HG02571 (cell line): ENCODE data around the gene MYCBP.

Source experiments
- ATAC-seq: cut with Tn5 transposase; IDR thresholded peaks from one replicate; pipeline ENCODE4 v1.9.1; 2021; ENCODE audit warnings: mild to moderate bottlenecking, moderate library complexity; ENCODE audit not compliant: unreplicated experiment

MYCBP gene

DNA sequence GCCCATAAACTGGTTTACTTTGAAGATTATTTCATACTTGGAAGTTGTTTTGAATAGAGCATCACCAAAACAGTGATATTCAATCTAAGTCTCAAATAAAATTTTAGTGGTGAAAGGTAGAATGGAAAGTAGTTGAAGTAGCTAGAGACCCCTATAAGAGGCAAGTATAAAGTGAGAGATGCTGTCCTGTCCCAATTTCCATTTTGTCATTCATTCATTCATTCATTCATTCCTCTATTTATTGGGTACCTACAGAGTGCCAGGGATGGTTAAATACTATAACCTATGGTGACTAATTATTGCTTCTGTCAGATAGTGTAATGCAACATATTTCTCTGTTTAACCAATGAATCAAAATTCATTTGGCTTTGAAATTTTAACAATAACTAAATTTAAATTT is 46.3 kb downstream of the MYCBP start:
- ATAC-seq, result no peak

DNA sequence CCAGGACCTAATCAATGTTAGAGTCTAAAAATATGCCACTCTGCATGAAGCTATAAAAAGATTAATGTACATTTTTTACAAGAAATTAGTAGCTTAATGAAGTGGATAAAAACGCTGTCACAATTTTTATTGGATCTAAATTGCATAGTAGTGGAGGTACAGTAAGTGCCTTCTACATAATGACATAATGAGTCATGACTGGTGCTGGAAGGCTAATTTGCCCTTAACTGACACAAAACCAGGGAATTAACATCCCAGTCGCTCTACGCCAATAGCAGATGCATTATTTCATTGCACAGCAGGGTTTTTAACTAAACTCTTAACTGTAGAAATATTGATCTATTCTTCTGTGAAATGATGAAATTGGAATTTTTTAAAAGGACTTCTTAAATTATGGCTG is 46.9 kb downstream of the MYCBP start:
- no peak for ATAC-seq

DNA sequence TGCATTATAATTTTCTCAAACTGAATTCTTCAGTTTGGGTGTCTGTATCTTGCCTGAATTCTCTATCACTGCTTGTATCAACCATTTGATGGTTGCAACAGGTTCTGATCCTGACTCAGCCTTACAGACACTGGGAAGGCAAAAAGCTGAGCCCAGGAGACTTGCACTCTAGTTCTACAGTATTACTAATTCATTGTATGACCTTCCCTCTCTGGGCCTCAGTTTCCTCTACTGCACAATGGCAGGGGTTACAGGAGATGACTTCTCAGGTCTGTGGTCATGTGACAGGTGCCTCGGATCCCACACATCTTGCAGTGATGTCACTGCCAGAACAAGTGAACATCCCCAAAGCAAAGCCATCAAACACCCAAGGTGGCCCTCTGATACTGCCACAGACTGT is 52.3 kb downstream of the MYCBP start:
- no peak for ATAC-seq

DNA sequence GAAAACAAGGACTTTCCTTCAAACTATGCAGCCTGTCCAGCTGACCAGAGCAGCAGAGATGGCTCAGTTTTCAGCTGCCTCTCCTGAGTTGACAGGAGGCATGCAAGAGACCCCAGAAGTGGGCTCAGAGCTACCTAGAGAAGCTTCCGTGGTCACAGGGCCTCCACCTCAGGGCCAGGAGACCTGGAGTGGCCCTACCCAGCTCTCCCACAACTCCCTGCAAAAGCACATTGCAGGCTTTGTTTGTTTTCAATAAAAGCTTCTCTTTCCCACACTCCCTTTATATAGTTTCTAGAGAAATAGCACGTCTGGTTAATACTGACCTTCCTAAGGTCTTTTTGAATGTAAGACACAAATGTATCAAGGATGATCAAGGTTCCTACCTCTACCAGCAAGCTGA is 53.6 kb downstream of the MYCBP start:
- no peak for ATAC-seq

DNA sequence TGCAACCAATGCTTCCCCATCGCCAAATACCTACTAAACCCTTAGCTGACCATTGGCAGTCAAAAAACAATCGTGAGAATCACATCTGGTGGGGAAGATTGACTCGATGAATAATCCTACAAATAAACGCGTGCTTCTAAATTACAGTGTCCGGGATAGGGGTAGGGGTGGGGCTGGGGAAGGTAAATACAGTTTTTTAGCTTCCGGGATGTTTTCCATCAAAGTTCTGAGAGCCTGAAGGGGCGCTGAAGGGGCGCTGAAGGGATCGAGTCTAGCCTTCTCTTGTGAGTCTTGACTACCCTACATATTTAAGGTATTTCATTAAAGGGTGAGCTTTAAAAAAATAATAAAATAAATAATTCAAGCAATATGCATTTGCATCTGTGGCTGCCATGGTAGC is 54.1 kb downstream of the MYCBP start:
- ATAC-seq, result no peak

DNA sequence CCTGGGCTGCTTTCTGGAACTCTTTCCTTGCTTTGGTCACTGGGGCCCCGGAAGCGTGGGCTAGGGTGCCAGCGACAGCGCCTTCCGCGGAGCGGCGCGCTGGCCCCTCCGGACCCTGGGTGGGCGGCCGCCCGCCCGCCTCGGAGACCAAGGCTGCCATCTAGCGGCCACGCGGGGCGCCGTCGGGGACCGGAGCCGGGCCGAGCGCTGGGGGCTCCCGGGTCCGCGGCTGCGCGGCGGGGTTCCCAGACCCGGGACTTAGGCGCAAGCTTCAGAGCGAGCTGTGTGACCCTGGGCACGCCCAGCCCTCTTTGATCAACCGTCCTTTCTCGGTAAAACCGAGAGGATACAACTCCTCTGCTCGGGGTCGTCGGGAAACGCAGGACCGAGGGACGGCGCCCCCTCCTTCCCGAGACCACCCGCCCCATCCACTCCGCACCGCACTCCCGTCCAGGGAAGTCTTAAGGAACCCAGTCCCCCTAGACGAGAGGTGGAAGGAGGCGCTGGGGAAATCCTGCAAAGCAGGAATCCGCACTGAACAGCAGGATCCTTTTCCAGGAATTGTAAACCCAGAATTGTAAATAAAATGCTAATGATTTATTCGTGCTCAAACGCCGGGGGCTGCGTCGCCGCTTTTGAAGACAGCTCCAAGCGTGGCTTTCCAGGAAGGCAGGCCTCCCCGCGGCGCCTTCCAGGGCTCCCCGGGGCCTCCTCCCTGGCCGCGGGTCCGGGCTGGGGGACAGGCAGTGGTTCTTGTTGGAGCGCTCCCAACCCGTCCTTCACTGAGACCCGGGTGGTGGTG is 54.8 kb downstream of the MYCBP start:
- no peak for ATAC-seq

DNA sequence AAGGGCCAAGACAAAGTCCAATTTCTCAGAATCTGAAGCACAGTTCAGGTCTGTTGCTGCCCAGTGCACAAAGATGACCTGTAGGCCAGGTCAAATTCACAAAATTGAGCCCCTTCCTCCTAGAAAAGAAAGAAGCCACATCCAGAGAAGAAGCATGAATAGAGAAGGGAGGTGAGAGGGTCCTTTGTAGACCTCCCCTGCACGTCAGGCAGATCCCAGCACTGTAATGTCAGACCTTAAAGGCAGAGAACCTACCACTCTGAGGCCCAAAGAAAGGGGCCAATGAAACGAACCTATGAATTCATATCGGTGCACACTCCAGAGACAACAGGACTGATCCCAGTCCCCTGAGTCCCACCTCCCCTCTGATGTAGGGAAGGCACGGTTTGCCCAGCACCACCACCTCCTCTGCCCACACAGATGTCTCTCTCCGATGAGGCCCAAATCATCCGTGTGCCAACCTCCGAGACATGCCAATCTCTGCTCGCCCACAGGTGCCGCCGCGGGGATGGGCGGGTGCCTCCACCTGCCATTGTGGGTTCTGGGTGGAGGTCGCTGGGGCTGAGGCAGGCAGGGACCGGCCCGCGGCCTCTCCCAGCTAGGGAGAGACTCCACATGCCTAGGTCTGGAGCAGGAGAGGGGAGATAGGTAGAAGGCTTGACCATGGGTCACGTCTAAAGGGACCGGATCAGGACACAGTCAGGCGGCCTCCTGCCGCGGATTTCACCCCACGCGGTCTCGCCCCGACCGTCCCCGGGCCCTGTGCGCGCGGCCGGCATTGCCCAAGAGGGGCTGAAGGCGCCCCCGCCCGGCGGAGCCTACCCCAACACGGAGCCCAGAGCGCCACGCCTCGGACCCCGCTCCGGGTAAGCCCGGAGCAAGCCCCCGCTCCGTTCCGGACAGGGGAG is 55.6 kb downstream of the MYCBP start:
- no peak for ATAC-seq

DNA sequence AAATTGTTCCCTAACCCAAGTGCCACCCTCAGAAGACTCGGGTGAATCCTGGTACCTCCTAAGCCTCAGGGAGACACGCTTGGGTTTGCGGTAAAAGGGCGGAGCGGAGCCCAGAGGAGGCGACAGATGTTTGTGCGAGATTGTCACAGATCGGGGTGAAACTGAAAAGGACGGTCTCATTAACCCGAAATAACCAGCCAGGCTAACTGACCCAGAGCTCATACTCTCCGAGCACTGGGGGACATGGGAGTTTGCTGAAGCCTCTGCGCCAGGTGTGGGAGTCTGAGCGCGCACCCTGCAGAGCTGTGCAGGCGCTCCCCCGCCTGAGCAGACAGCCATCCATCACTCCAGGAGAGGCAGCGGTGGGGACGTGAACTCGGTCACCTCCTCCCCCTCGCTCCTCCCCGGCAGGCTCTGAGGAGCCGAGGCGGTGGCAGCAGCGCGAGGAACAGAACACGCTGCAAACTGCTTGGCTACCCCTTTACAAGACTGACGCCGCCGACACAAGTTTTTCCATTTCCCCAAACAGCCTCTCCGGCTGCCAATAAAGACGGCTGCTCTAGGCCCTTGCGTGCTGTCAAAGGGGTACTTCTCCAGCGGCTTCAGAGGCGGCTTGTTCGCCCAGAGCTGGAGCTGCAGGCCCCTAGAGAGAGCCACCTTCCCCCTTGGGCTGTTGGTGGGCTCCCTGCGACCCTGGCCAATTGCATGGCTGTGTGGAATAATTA is 57.1 kb downstream of the MYCBP start:
- peak; percentile 76 for ATAC-seq

DNA sequence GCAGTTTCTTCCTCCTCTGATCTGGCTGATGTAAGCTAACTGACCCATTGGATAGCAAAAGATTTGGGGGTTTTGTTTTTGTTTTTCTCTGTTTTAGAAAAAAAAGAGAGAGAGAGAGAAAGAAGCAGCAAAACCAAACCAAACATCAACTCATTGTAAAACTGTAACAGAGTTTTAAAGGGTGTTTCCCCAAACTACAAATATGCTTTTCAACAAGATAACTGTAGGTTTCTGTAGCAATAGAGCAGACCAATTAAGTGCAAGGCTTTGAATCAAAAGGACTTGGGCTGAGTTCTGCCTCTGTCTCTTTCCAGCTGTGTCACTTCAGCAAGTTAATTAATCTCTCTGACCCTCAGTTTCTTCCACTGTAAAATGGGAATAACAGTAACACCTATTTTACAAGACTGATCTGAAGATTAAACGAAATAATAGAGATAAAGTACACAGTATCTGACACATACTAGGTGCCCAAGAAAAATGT is 58.1 kb downstream of the MYCBP start:
- no peak for ATAC-seq

DNA sequence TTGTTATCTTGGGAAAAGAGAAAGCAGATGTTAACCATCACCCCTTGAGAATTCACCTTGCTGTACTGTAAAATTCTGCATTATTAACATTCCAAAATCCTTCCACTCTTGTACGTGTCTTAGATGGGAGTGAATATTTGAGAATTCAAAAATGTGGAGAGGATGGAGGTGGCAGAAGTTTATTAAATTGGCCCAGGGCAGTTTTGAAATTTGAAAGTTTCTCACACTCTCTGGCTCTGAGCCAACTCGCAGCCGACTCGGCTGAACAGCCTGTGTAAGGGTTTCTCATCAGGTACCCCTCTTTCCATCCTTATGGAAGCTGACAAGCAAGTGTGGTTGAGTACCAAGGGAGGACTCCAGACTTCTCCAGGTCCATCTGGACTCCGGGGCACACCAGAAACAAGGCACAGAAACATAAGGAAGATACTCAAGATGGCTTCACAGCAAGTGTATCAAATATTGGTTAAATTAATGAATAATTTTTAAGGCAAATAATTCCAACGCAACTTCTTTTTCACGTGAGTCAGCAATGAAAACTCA is 58.6 kb downstream of the MYCBP start:
- ATAC-seq, result no peak

DNA sequence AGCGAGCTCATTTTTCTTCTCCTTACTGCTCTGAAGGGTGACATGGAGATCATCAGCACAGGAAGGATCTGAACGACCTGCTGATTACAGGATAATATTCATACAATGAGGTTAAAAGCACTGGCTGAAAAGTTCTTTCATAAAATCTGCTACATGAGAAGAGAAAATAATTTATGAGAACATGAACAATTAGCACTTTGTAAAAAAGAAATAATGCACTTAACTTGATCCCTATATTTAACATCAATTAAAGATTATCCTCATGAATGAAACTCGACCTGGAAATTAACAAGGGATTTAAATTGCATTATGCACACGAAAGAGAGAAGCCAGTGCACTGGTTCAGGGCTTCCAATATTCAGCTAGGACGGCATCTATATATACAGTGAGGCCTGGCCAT is 60.2 kb downstream of the MYCBP start:
- no peak for ATAC-seq
